ENCODE data around the gene GNPDA1. TPM values are rescaled to one million over a fixed set of nuclear protein-coding genes. Genes with fewer than 3 reads are reported as not detected.

GNPDA1 gene
- total RNA-seq, 5 donors from 2014 or later (not counting 1 experiment from before 2014, with no cell fraction given): 12.6 to 30.3 (median 29.3) TPM

GRCh38 chr5:141994511-141995136 lies 18.2 kb downstream of the GNPDA1 start:
- Mint-ChIP-seq H3K9me3 (no peaks in the 10 kb centered on the region), H3K36me3 (peaks cover 22% of the 10 kb centered on the region), H3K27me3 (no peaks in the 10 kb centered on the region), H3K4me1 (peaks cover 5 to 9% (median 6%) of the 10 kb centered on the region in 3 donors), H3K27ac (no peak overlapping the region), H3K4me3 (no peak overlapping the region)
- ChIA-PET CTCF (interaction anchor here (0.6 to 9.8 kb wide), 7 partner anchors 14 to 362 kb away, joined by 3 to 147 read pairs (median 5); partner anchors contain the start of gene GNPDA1 (in 1 of the 2)), POLR2A (interaction anchor here (0.6 kb wide), 3 partner anchors 13 to 675 kb away, joined by 7 to 12 read pairs (median 8); no protein-coding TSS in a partner anchor)
- Histone ChIP-seq H3K4me1 (ENCODE audit: control insufficient read depth in 1 of 2, extremely low read depth in 1 of 2, insufficient read depth in 2 of 2, low read length in 2 of 2) (no peaks in the 10 kb centered on the region), H3K4me3 (ENCODE audit: control insufficient read depth in 1 of 2, extremely low read depth in 1 of 2, low read length in 1 of 2) (no peak overlapping the region), H3K27me3 (replicated peaks in 1 of 2; ENCODE audit: control insufficient read depth in 2 of 2, extremely low read depth in 1 of 2, insufficient read depth in 2 of 2, low read length in 1 of 2) (no peaks in the 10 kb centered on the region), H3K36me3 (ENCODE audit: control insufficient read depth in 2 of 2, extremely low read depth in 1 of 2, insufficient read depth in 1 of 2, low read length in 1 of 2) (peaks cover 0 to 26% of the 10 kb centered on the region in 2 donors), H3K27ac (ENCODE audit: low read length) (no peak overlapping the region), H3K9me3 (no peaks in the 10 kb centered on the region)
- DNase-seq: no peak
- no peak for ATAC-seq (replicated peaks in 1 of 4)
- WGBS (ENCODE audit: insufficient coverage): 60% methylated on average over 3 of the region's 4 CpGs

GRCh38 chr5:141992349-141992963 lies 20.4 kb downstream of the GNPDA1 start:
- Mint-ChIP-seq H3K36me3 (peaks cover 28% of the 10 kb centered on the region), H3K4me1 (peaks cover 5 to 9% (median 6%) of the 10 kb centered on the region in 3 donors), H3K9me3 (no peaks in the 10 kb centered on the region), H3K4me3 (no peak overlapping the region), H3K27me3 (no peaks in the 10 kb centered on the region), H3K27ac (no peak overlapping the region)
- H3K9me3 ChIP-seq: no peaks in the 10 kb centered on the region
- no CpG with 5 or more reads among the region's 2 CpGs for WGBS (ENCODE audit: insufficient coverage)
- H3K4me1 ChIP-seq (ENCODE audit: control insufficient read depth in 1 of 2, extremely low read depth in 1 of 2, insufficient read depth in 2 of 2, low read length in 2 of 2): no peaks in the 10 kb centered on the region
- H3K27me3 ChIP-seq (replicated peaks in 1 of 2; ENCODE audit: control insufficient read depth in 2 of 2, extremely low read depth in 1 of 2, insufficient read depth in 2 of 2, low read length in 1 of 2): no peaks in the 10 kb centered on the region
- H3K27ac ChIP-seq (ENCODE audit: low read length): no peak overlapping the region
- ChIA-PET CTCF (interaction anchor here (0.6 to 9.8 kb wide), 9 partner anchors 15 to 316 kb away, joined by 3 to 147 read pairs (median 5); no protein-coding TSS in a partner anchor), POLR2A (interaction anchor here (0.6 kb wide), 3 partner anchors 10 to 571 kb away, joined by 3 read pairs; no protein-coding TSS in a partner anchor)
- DNase-seq (peak; percentile 35 to 89 (median 73)), ATAC-seq (replicated peaks in 1 of 4) (peak; percentile 68 to 81 (median 74))
- peaks cover 0 to 26% of the 10 kb centered on the region in 2 donors for H3K36me3 ChIP-seq (ENCODE audit: control insufficient read depth in 2 of 2, extremely low read depth in 1 of 2, insufficient read depth in 1 of 2, low read length in 1 of 2)
- H3K4me3 ChIP-seq (ENCODE audit: control insufficient read depth in 1 of 2, extremely low read depth in 1 of 2, low read length in 1 of 2): no peak overlapping the region

GRCh38 chr5:141989720-141990119 lies 23.1 kb downstream of the GNPDA1 start:
- ChIA-PET CTCF (interaction anchor here (0.5 to 9.8 kb wide), 25 partner anchors 8 to 704 kb away, joined by 3 to 147 read pairs (median 6); partner anchors contain the start of genes RNF14 (in 2 of the 2) and GNPDA1 (in 1 of the 2)), POLR2A (interaction anchor here (0.6 to 1.0 kb wide), 5 partner anchors 20 to 333 kb away, joined by 4 to 10 read pairs (median 7); no protein-coding TSS in a partner anchor)
- Mint-ChIP-seq H3K36me3 (peaks cover 38% of the 10 kb centered on the region), H3K9me3 (no peaks in the 10 kb centered on the region), H3K4me1 (peaks cover 3 to 7% (median 4%) of the 10 kb centered on the region in 3 donors), H3K27ac (no peak overlapping the region), H3K27me3 (no peaks in the 10 kb centered on the region), H3K4me3 (no peak overlapping the region)
- no peaks in the 10 kb centered on the region for H3K9me3 ChIP-seq
- H3K4me1 ChIP-seq (ENCODE audit: control insufficient read depth in 1 of 2, extremely low read depth in 1 of 2, insufficient read depth in 2 of 2, low read length in 2 of 2): no peaks in the 10 kb centered on the region
- DNase-seq (no peak), ATAC-seq (replicated peaks in 1 of 4) (no peak)
- H3K27ac ChIP-seq (ENCODE audit: low read length): no peak overlapping the region
- WGBS (ENCODE audit: insufficient coverage): no CpG with 5 or more reads among the region's 1 CpG
- peaks cover 3 to 39% of the 10 kb centered on the region in 2 donors for H3K36me3 ChIP-seq (ENCODE audit: control insufficient read depth in 2 of 2, extremely low read depth in 1 of 2, insufficient read depth in 1 of 2, low read length in 1 of 2)
- no peaks in the 10 kb centered on the region for H3K27me3 ChIP-seq (replicated peaks in 1 of 2; ENCODE audit: control insufficient read depth in 2 of 2, extremely low read depth in 1 of 2, insufficient read depth in 2 of 2, low read length in 1 of 2)
- H3K4me3 ChIP-seq (ENCODE audit: control insufficient read depth in 1 of 2, extremely low read depth in 1 of 2, low read length in 1 of 2): no peak overlapping the region

GRCh38 chr5:141986072-141986471 lies 26.8 kb downstream of the GNPDA1 start:
- H3K36me3 Mint-ChIP-seq: peaks cover 44% of the 10 kb centered on the region
- Histone ChIP-seq H3K27me3 (replicated peaks in 1 of 2; ENCODE audit: control insufficient read depth in 2 of 2, extremely low read depth in 1 of 2, insufficient read depth in 2 of 2, low read length in 1 of 2) (no peaks in the 10 kb centered on the region), H3K9me3 (no peaks in the 10 kb centered on the region), H3K4me3 (ENCODE audit: control insufficient read depth in 1 of 2, extremely low read depth in 1 of 2, low read length in 1 of 2) (no peak overlapping the region), H3K27ac (ENCODE audit: low read length) (no peak overlapping the region), H3K4me1 (ENCODE audit: control insufficient read depth in 1 of 2, extremely low read depth in 1 of 2, insufficient read depth in 2 of 2, low read length in 2 of 2) (no peaks in the 10 kb centered on the region), H3K36me3 (ENCODE audit: control insufficient read depth in 2 of 2, extremely low read depth in 1 of 2, insufficient read depth in 1 of 2, low read length in 1 of 2) (peaks cover 3 to 47% of the 10 kb centered on the region in 2 donors)
- peak overlapping the region in 1 of 2 donors; percentile 37 for H3K27ac Mint-ChIP-seq
- no peak overlapping the region for H3K4me3 Mint-ChIP-seq
- CTCF ChIA-PET: interaction anchor here (0.9 to 3.6 kb wide), 4 partner anchors 11 to 157 kb away, joined by 3 to 10 read pairs (median 3); partner anchors contain the start of gene RNF14 (in 1 of the 2)
- H3K9me3 Mint-ChIP-seq: no peaks in the 10 kb centered on the region
- POLR2A ChIA-PET: no interaction called here
- ATAC-seq (replicated peaks in 1 of 4): no peak
- no peaks in the 10 kb centered on the region for H3K27me3 Mint-ChIP-seq
- DNase-seq: no peak
- H3K4me1 Mint-ChIP-seq: no peaks in the 10 kb centered on the region

- Histone ChIP-seq H3K4me3 (ENCODE audit: control insufficient read depth in 1 of 2, extremely low read depth in 1 of 2, low read length in 1 of 2) (no peak overlapping the region), H3K27ac (ENCODE audit: low read length) (no peak overlapping the region), H3K9me3 (no peaks in the 10 kb centered on the region), H3K27me3 (replicated peaks in 1 of 2; ENCODE audit: control insufficient read depth in 2 of 2, extremely low read depth in 1 of 2, insufficient read depth in 2 of 2, low read length in 1 of 2) (no peaks in the 10 kb centered on the region), H3K36me3 (ENCODE audit: control insufficient read depth in 2 of 2, extremely low read depth in 1 of 2, insufficient read depth in 1 of 2, low read length in 1 of 2) (peaks cover 3 to 78% of the 10 kb centered on the region in 2 donors), H3K4me1 (ENCODE audit: control insufficient read depth in 1 of 2, extremely low read depth in 1 of 2, insufficient read depth in 2 of 2, low read length in 2 of 2) (no peaks in the 10 kb centered on the region)
- POLR2A ChIA-PET: no interaction called here
- Mint-ChIP-seq H3K27ac (no peak overlapping the region), H3K36me3 (peaks cover 55% of the 10 kb centered on the region), H3K27me3 (no peaks in the 10 kb centered on the region), H3K4me3 (no peak overlapping the region), H3K4me1 (peaks cover 0 to 2% (median 0%) of the 10 kb centered on the region in 3 donors), H3K9me3 (no peaks in the 10 kb centered on the region)
- ATAC-seq (replicated peaks in 1 of 4): no peak
- no peak for DNase-seq
- no CpG with 5 or more reads among the region's 2 CpGs for WGBS (ENCODE audit: insufficient coverage)
- CTCF ChIA-PET: no interaction called here
These were observed 30.2 kb downstream of the GNPDA1 start for GRCh38 chr5:141982626-141983025.

GRCh38 chr5:141978389-141978788 lies 34.4 kb downstream of the GNPDA1 start:
- Histone ChIP-seq H3K27me3 (replicated peaks in 1 of 2; ENCODE audit: control insufficient read depth in 2 of 2, extremely low read depth in 1 of 2, insufficient read depth in 2 of 2, low read length in 1 of 2) (no peaks in the 10 kb centered on the region), H3K27ac (ENCODE audit: low read length) (no peak overlapping the region), H3K36me3 (ENCODE audit: control insufficient read depth in 2 of 2, extremely low read depth in 1 of 2, insufficient read depth in 1 of 2, low read length in 1 of 2) (peaks cover 0 to 66% of the 10 kb centered on the region in 2 donors), H3K4me1 (ENCODE audit: control insufficient read depth in 1 of 2, extremely low read depth in 1 of 2, insufficient read depth in 2 of 2, low read length in 2 of 2) (no peaks in the 10 kb centered on the region), H3K4me3 (ENCODE audit: control insufficient read depth in 1 of 2, extremely low read depth in 1 of 2, low read length in 1 of 2) (no peak overlapping the region), H3K9me3 (no peaks in the 10 kb centered on the region)
- CTCF ChIA-PET: interaction anchor here (0.6 to 2.3 kb wide), 7 partner anchors 9 to 712 kb away, joined by 3 to 10 read pairs (median 5); partner anchors contain the start of gene RNF14 (in 1 of the 2)
- Mint-ChIP-seq H3K36me3 (peaks cover 53% of the 10 kb centered on the region), H3K4me3 (no peak overlapping the region), H3K27ac (no peak overlapping the region), H3K27me3 (no peaks in the 10 kb centered on the region), H3K9me3 (no peaks in the 10 kb centered on the region), H3K4me1 (peaks cover 17 to 23% (median 22%) of the 10 kb centered on the region in 3 donors)
- POLR2A ChIA-PET: no interaction called here
- ATAC-seq (replicated peaks in 1 of 4): no peak
- DNase-seq: no peak
